DOHH2 (cell line): ENCODE results near the gene ALG12.

Experiments used
- EZH2phosphoT487 ChIP-seq: fragments of 200-600 bp; sonication (generic); IDR thresholded peaks from 2 replicates; pipeline ENCODE4 v1.6.1; 2017; ENCODE audit warnings: borderline replicate concordance, mild to moderate bottlenecking, antibody characterized with exemption, low read length, moderate library complexity, mixed read lengths
- TF ChIP-seq, protein P1 (sequence below): fragments of 200-600 bp; sonication (generic); IDR thresholded peaks from one replicate; pipeline ENCODE4 v1.5.1; 2014; ENCODE audit warnings: antibody characterized with exemption, mild to moderate bottlenecking, low read depth, low read length; ENCODE audit not compliant: poor library complexity, severe bottlenecking

DNA sequence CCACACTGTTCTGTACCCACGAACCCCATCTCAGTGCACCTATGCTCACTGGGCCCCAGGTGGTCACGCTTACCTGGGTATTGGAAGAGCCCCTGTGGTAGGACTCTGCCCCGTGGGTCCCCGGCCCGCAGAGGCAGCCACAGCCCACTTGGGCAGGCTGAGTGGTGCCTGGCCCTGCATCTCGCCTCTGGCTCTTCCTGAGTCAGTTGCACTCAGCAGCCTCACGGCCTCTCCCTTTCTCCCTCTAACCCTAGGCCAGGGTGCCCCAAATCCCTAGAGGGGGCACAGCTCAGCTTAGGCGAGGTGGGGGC lies 9.9 kb upstream of the ALG12 start:
- TF ChIP-seq, protein P1, sequence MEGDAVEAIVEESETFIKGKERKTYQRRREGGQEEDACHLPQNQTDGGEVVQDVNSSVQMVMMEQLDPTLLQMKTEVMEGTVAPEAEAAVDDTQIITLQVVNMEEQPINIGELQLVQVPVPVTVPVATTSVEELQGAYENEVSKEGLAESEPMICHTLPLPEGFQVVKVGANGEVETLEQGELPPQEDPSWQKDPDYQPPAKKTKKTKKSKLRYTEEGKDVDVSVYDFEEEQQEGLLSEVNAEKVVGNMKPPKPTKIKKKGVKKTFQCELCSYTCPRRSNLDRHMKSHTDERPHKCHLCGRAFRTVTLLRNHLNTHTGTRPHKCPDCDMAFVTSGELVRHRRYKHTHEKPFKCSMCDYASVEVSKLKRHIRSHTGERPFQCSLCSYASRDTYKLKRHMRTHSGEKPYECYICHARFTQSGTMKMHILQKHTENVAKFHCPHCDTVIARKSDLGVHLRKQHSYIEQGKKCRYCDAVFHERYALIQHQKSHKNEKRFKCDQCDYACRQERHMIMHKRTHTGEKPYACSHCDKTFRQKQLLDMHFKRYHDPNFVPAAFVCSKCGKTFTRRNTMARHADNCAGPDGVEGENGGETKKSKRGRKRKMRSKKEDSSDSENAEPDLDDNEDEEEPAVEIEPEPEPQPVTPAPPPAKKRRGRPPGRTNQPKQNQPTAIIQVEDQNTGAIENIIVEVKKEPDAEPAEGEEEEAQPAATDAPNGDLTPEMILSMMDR: no peak
- no peak for TF ChIP-seq EZH2phosphoT487
